ENCODE data around the gene ZBTB20.
A peak's percentile ranks its signal among the peaks of the same experiment; 100 is the strongest.

Gene ZBTB20

DNA sequence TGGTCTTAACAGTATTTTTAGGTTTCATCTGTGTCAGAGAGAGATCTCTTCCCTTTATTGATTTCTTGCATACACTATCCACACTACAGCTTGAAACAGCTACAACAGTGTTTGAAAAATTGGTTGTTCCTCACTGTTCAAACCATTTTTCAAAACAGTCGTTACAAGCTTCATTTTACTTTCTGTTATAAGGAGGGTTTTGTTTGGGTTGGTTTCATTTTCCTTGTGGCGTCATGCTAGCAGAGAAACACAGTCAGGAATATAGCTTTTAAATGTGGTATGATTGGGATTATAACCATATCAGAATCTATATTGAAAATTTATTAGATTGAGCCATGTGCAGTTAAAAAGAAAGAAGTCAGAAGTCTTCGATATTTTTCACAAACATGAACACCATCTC is 400.6 kb downstream of the ZBTB20 start:
- DNase-seq, result no peak

DNA sequence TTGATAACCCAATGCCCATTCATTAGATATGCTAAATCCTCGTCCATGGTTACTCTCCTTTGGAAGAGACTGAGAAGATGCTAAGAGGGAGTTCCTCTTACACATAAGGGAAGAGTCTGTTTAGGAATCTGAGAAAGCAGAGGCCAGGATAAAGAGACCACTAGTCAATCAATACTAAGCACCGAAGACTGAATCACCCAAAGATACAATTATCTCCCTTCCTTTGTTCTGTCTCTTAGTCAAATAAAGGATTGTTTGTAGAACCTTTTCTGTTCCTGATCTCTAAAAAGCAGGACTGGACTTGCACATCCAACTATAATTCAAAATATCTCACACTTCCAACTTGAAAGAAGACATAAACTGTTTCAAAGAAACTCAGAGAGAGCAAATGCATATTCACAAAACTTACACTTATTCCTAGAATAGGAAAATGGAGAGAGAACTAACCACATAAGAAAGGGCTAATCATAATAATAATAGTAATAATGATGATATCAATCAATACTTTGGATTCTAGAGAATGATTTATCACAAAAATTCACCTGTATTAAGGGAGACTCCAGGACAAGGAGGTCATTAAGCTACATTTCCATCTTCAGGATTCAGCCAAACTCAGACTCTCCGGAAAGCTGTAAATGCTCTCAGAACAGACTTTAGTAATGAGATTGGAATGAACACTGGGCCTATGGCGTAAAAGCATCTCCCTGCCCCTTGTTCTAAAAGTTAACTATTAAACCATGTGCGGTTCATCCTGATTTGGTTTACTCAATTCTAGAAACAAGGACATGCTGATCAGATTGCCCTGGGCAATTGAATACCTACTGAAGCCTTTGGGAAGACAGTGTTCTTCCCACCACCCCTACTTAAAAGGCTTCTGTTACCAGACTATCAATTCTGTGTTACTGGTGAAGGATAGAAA is 401.5 kb downstream of the ZBTB20 start:
- DNase-seq, result peak; percentile 1

DNA sequence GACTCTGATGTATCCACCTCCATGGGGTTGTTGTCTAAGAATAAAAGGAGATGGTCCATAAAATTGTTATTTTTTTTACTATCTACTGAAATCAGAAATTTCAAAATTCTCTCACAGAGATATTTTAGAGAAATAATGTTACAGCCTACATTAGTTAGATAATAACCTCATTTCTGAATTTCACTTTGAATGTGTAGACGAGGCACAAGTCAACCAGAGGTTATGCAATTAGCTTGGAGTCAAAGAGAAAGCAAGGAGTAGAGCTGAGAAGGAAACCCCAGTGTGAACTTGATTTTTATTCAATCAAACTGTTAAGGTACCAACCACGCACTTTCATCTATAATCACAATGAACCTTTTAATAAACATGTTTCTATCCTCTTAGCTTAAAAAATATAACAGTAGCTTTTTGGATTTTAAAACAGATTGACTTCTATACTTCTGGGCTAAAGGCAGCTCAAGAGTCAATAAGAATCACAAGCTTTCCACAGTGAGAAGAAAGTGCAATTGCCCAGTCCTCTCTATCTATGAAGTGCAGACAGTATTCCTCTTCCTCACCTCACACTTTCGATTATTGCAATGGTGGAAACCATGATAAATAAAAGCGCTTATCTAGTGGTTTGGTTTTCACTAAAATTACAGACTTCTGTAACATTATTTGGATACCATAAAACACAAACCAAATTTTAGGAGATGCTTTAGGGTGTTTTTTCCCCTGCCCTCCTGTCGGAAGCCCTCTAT is 403.2 kb downstream of the ZBTB20 start:
- DNase-seq, result no peak

DNA sequence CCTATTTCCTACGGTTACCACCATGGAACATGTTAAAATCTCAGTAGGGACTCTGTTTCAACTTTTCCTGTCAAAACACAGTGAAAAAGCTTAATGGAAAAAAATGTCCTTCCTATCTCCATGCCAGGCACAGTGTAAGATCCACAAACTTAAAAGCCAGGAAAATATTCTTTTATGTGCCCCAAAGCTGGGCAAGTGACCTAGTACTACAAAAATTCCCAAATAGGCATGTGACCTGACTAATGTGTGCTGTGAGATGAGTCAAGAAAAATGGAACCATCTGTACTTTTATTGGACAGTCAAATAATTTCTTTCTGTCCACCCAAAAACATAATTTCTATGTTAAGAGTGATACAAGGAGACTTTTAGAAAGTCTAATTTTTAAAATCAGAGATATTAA is 406.0 kb downstream of the ZBTB20 start:
- no peak for DNase-seq

- no peak for DNase-seq
These were observed 407.5 kb downstream of the ZBTB20 start for GRCh38 chr3:114739627-114740026.

DNA sequence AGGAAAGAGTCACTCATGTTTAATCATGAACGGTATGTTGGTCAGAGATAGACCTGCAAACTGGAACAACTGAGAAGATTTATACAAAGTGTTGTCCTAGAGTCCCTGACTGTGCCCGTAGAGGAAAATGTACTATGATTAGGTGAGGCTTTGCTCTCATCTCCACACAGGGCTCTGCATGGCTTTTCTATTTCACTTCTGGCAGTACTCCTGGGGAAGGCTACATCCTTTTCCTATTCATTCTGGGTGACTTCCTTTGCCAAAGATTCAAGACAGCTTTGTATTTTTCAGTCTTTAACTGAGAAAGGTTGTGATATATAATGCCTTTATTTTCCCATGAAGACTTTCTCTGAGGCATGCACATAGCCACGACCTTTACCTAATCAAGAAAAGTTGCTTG is 414.7 kb downstream of the ZBTB20 start:
- no peak for DNase-seq

DNA sequence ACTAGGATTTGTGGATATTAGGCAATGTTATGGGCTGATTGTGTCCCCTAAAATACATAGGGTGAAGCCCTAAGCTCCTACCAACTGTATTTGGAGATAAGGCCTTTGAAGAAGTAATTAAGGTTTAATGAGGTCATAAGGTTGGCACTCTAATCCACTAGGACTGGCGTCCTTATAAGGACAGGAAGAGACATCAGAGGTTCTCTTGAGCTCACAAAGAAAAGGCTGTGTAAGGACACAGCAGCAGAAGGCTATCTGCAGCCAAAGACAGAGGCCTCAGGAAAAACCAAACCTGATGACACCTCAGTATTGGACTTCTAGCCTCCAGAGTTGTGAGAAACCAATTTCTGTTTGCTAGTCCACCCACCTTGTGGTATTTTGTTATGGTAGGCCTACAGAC is 416.7 kb downstream of the ZBTB20 start:
- DNase-seq, result no peak

GRCh38 chr3:114727373-114727772 is 419.7 kb downstream of the ZBTB20 start:
- DNase-seq, result no peak

DNA sequence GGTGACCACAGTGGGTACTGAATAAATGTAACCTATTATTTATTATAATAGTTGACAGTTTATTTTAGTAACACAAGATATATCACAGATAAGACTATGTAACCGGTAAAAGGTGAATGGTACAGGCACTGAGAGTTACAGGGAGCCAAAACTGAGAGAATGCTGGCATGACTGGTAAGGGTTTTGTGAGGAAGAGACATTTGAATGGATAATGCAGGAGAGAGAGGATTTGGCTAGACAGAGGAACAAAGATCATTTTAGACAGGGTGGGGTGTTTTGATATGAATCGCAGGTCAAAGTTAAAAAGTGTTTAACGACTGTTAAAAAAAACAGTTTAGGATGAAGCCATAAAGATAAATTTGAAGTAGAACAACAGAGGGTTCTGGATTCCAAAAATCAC is 421.1 kb downstream of the ZBTB20 start:
- DNase-seq, result no peak

GRCh38 chr3:114722530-114722929 is 424.6 kb downstream of the ZBTB20 start:
- no peak for DNase-seq

GRCh38 chr3:114721864-114722263 is 425.2 kb downstream of the ZBTB20 start:
- no peak for DNase-seq

DNA sequence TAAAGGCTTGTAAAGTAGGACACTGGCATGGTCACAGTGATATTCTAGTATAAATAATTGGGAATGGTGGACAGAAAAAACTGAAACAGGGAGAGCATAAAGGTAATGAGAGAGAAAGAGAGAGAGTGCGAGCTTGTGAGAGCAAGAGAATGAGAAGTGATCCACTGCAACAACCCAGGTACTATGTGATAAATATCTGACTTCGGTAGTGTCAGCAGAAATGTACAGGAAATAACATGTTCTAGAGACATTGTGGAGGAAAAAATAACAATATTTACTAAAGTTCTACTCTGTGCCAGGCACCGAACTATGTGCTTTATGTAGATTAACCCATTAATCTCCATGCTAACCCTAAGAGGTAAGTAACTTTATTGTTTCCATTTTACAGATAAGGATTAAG is 425.9 kb downstream of the ZBTB20 start:
- DNase-seq, result no peak

DNA sequence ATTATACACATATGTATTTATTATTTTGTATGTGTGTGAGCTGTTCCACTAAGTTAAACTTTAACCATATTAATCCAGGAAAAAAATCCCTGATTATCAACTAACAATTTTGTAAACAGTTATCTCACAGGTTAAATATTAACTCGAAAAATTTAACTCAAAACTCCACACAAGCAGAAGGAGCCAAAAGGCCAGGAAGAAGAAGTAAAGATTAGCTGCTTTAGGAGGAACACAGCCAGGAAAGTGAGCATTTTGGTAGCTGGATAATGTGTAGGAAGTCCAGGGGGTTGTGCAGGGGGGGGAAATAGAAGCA is 428.2 kb downstream of the ZBTB20 start:
- no peak for DNase-seq

GRCh38 chr3:114718071-114718897 is 428.8 kb downstream of the ZBTB20 start:
- DNase-seq, result no peak

DNA sequence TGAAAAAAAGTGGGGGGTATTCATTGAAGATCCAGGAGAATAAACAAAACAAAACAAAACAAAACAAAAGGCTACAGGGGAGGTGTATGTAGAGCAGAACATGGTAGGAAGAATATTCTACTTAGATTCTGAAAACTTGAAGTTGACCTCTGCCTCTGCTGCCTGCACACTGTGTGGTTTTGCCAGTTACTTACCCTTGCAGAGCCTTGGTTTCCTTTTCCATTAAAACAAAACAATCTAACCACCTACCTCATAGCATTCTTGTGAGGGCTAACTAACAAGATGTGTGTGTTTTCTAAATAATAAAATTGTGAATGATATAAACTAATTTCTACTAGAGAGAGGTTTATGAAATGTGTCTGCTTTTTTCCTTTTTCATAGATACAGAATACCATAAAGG is 430.2 kb downstream of the ZBTB20 start:
- no peak for DNase-seq

DNA sequence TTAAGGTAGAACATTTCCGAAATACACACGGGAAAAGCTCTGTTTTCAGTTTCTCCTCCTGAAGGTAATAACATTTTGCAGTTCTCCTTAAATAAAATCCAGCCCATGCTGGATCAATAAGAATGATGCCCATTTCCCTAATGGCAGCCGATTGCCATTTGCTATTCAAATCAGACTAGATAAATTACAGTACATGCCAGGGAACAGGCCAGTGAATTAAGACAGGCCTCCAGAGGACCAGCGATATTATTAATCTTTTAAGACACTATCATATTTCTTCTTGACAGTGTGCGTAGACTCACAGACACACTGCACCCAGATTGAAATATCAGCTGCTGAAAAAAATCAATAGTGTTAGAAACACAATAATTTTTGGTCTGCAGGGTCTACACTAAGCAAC is 431.0 kb downstream of the ZBTB20 start:
- DNase-seq, result no peak

DNA sequence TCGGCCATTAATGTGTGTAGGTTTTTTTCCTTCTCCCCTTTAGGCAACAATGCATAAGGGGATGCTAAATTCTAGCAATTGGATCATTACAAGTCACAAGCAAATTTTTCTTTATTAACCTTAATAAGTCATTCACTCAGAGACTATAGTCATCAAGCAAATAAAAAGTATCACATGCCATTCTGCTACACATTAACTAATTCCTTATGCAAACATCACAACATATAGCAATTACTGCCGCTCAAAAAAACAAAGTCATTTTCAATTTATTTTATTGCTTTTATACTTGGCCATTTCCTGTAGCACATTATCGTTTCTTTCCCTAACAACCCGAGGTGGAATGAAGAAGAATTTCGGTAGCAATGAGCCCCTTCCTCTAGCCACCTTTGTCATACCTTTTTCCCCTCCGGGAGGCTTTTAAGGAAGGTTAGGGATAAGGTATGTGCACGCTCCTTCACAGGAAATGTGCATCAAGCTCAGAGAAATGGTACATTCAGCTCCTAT is 432.1 kb downstream of the ZBTB20 start:
- DNase-seq, result no peak

DNA sequence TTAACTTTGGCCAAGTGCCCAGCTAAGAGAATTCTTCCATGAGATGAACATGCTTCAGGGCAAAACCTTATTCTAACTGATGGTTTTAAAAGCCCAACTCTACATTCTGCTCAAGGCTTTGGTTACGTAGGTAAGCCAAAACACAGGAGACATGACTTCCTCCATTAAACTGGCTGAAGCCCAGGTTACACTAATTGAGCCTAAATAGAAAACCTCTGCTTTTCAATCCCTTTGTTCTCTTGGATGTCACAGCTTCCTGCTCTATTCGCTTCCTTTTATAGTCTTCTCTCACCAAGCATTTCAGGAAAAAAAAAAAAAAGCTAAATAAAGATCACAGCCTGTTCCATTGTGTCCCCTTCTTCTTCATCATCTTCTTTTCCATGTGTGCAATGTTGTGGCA is 432.9 kb downstream of the ZBTB20 start:
- peak; percentile 7 for DNase-seq

GRCh38 chr3:114712728-114713492 is 434.2 kb downstream of the ZBTB20 start:
- no peak for DNase-seq

DNA sequence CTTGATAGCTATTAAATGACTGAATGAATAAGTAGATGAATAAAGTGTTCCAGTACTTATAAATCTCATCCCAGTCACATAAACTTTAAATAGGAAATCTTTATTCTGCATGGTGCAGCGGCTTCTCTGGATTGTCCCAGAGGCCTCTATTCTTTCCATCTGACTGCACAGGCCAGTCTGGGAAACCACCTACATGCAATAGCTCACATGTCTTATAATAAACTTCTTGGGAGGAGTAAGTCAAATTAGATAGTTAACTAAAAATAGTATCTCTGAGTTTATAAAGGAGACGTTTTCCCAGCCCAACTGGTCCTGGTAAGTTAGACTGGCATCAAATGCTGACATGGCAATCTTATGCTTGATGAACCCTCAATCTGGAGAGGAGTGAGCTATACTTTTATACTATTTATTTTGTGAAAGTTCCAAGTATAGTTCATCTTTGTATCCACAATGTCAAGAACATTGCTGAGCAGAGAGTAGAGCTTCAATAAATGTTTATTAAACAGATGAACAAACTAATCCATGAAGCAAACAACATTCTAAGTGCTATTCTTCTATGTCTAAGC is 435.7 kb downstream of the ZBTB20 start:
- DNase-seq, result no peak

- no peak for DNase-seq
These were observed 438.0 kb downstream of the ZBTB20 start for GRCh38 chr3:114709102-114709501.

DNA sequence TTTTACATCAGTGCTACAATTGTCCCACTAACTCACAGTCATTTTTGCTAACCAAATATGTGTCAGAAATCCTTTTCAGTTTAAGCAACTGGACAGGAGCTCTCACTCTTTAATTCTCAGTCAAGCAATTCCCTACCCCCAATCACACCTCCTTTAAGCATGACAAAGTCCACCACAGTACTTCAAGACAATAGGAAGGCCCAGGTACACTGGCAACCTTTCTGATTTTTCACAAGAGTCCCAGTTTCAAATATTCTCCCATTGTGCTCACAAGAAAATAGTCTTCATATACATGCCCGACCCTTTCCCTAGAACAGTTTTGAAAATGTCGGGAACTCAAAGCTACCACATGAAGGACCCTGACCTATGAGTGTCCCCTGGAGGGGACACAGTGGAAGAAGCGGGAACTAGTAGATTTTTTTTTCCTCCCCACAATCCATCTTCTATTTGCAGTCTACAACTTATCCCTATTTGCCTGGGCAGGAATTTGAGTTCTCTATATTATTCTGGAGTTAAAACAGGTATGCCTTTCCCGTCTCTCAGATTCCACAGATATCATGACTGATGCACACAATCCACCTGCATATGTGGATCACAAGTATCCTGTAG is 439.7 kb downstream of the ZBTB20 start:
- no peak for DNase-seq

All from NCI-H748 treated with DMSO at 0.1 percent for 48 hours (cell line).